Endothelial cell of umbilical vein (primary cell): ENCODE data around the gene KCTD14. TPM values are rescaled to one million over a fixed set of nuclear protein-coding genes. Genes with fewer than 3 reads are reported as not detected.

Experiments
- BruUV-seq: library from RNA; stranded (reverse); fragments of 400-500 nt; replicated peaks from 2 replicates; lab custom pipeline; 2021; lab: Mats Ljungman, UMichigan
- CTCF ChIA-PET: fragments of 300-600, 350-600 bp; sonication (Branson Sonifier 250); formaldehyde crosslinking; loops from one replicate; lab custom pipeline; 2021; ENCODE audit warnings: antibody characterized with exemption, inconsistent platforms; lab: Charles Lee
- POLR2A ChIA-PET: fragments of 300-600, 350-600 bp; sonication (Branson Sonifier 250); formaldehyde crosslinking; loops from one replicate; lab custom pipeline; 2021; ENCODE audit warnings: antibody characterized with exemption, inconsistent platforms; lab: Charles Lee
- DNase-seq: peaks from one replicate; pipeline ENCODE4 v3.0.0-alpha.2; 2011; ENCODE audit warnings: low read depth, low spot score
- FAIRE-seq: peaks from 2 replicates; lab custom pipeline; 2011; peaks lifted over from hg19 to GRCh38; lab: Jason Lieb, UNC
- H2AFZ ChIP-seq: 2 replicates; pipeline ENCODE4 v1.6.0; 2012; ENCODE audit warnings: low read depth, low read length, control low read depth, inconsistent platforms
- H3K27ac ChIP-seq: 2 replicates; pipeline ENCODE4 v1.5.1; 2011; ENCODE audit warnings: low read depth, mild to moderate bottlenecking, control low read depth, low read length, moderate library complexity; ENCODE audit not compliant: insufficient read depth
- H3K27me3 ChIP-seq, 2 experiments: 2 replicates each; pipeline versions ENCODE4 v1.6.0 to v1.6.1; 2011; ENCODE audit warnings: low read length in 2 of 2, mixed read lengths in 1 of 2; ENCODE audit not compliant: control insufficient read depth in 2 of 2, insufficient read depth in 2 of 2
- H3K36me3 ChIP-seq, 2 experiments: 2 replicates in 1 of 2; 3 replicates in 1 of 2; pipeline ENCODE4 v1.5.1; 2011; ENCODE audit warnings: low read length in 2 of 2, mild to moderate bottlenecking in 1 of 2, moderate library complexity in 1 of 2; ENCODE audit not compliant: control insufficient read depth in 2 of 2, insufficient read depth in 2 of 2; ENCODE audit errors: extremely low read depth in 1 of 2
- H3K4me1 ChIP-seq: 3 replicates; pipeline ENCODE4 v1.5.1; 2011; ENCODE audit warnings: mild to moderate bottlenecking, low read length; ENCODE audit not compliant: control insufficient read depth, insufficient read depth; ENCODE audit errors: extremely low read depth
- H3K4me2 ChIP-seq: 2 replicates; pipeline ENCODE4 v1.6.1; 2011; ENCODE audit warnings: low read length, control low read depth, mixed read lengths; ENCODE audit not compliant: insufficient read depth
- H3K4me3 ChIP-seq, 3 experiments: fragments of 200-600 bp in 1 of 3; sonication (generic), shearing (Covaris generic) in 1 of 3; replicated peaks in 1 of 3; 2 replicates each; pipeline ENCODE4 v1.5.1; 2011 to 2016; ENCODE audit warnings: control low read depth in 3 of 3, low read length in 3 of 3, mild to moderate bottlenecking in 2 of 3, inconsistent platforms in 1 of 3, low read depth in 1 of 3, moderate library complexity in 1 of 3; ENCODE audit not compliant: insufficient read depth in 1 of 3
- H3K79me2 ChIP-seq: 2 replicates; pipeline ENCODE4 v1.6.0; 2012; ENCODE audit warnings: low read length, inconsistent platforms; ENCODE audit not compliant: control insufficient read depth, insufficient read depth
- H3K9ac ChIP-seq: replicated peaks from 2 replicates; pipeline ENCODE3; 2011; ENCODE audit warnings: low read length, control low read depth; ENCODE audit not compliant: insufficient read depth; ENCODE audit errors: extremely low read depth
- H3K9me1 ChIP-seq: replicated peaks from 3 replicates; pipeline ENCODE4 v1.6.0; 2011; ENCODE audit warnings: mild to moderate bottlenecking, low read length; ENCODE audit not compliant: control insufficient read depth, insufficient read depth; ENCODE audit errors: extremely low read depth
- H3K9me3 ChIP-seq: replicated peaks from 2 replicates; pipeline ENCODE4 v1.5.1; 2012; ENCODE audit warnings: low read length, inconsistent platforms; ENCODE audit not compliant: control insufficient read depth, insufficient read depth
- H4K20me1 ChIP-seq: replicated peaks from 2 replicates; pipeline ENCODE3; 2011; ENCODE audit warnings: mild to moderate bottlenecking, low read length; ENCODE audit not compliant: control insufficient read depth, insufficient read depth; ENCODE audit errors: extremely low read depth
- GATA2 ChIP-seq: IDR thresholded peaks from 2 replicates; pipeline ENCODE4 v1.7.0; 2011; ENCODE audit warnings: low read depth, mild to moderate bottlenecking, moderate library complexity, mixed read lengths, low read length; ENCODE audit not compliant: insufficient read length, insufficient read depth
- JUN ChIP-seq: IDR thresholded peaks from 2 replicates; pipeline ENCODE4 v1.6.1; 2011; ENCODE audit warnings: borderline replicate concordance, low read depth; ENCODE audit not compliant: insufficient read length, insufficient read depth
- MYC ChIP-seq: IDR thresholded peaks from one replicate; pipeline ENCODE4 v1.6.1; 2011; ENCODE audit warnings: mild to moderate bottlenecking, low read depth, low read length
- POLR2A ChIP-seq: IDR thresholded peaks from 2 replicates; pipeline ENCODE4 v1.6.1; 2012; ENCODE audit warnings: low read depth, mild to moderate bottlenecking, control low read depth, low read length
- POLR2AphosphoS5 ChIP-seq: IDR thresholded peaks from 2 replicates; pipeline ENCODE4 v1.6.1; 2012; ENCODE audit warnings: low read depth, mild to moderate bottlenecking, control low read depth, low read length, moderate library complexity; ENCODE audit not compliant: insufficient read depth
- dilution Hi-C: fragments of 300-500 bp; cut with MboI; formaldehyde crosslinking; loops from one replicate; pipeline ENCODE4 v1.15.0; 2019; ENCODE audit warnings: low sequenced_read_pairs; ENCODE audit not compliant: extremely low pct_ligation_motif_present
- intact Hi-C: fragments of 100-400 bp; cut with micrococcal nuclease; formaldehyde crosslinking; loops from one replicate; pipeline ENCODE4 v1.10.0; 2022
- polyA plus RNA-seq, 4 experiments: library from polyadenylated mRNA; depleted of rRNA in 3 of 4; stranded (reverse) in 3 of 4; unstranded in 1 of 4; fragments of >200 nt; gene quantifications; 2 replicates each; pipeline versions ENCODE4 v1.2.1 to v1.2.3, GENCODE V29; 2011 to 2012; ENCODE audit warnings: missing spikeins in 1 of 4
- total RNA-seq: library from RNA; stranded (reverse); gene quantifications from 2 replicates; pipeline ENCODE4 v1.2.3, GENCODE V29; 2021
- TF ChIP-seq, protein P1 (sequence below), 2 donors: IDR thresholded peaks; 1 replicate in 1 of 2; 2 replicates in 1 of 2; pipeline ENCODE4 v1.5.1; 2011; ENCODE audit warnings: low read length in 2 of 2, mild to moderate bottlenecking in 2 of 2, moderate library complexity in 2 of 2, control low read depth in 1 of 2, inconsistent platforms in 1 of 2, low read depth in 1 of 2; ENCODE audit not compliant: insufficient read depth in 1 of 2; ENCODE audit errors: extremely low read depth in 1 of 2
- TF ChIP-seq, protein P2 (sequence below): IDR thresholded peaks from 2 replicates; pipeline ENCODE4 v1.6.1; 2011; ENCODE audit not compliant: insufficient read depth, insufficient read length

KCTD14 gene
- total and polyA plus RNA-seq, 2 donors (not counting 3 experiments of a cell fraction or from before 2014, with no cell fraction given), result 0.57 to 1.8 TPM

- dilution Hi-C loops, result no loop called here
- no peaks in the 10 kb centered on the region for H3K9me3 ChIP-seq
- H3K27ac ChIP-seq, result no peak overlapping the region
- no TSS peak for BruUV-seq
- DNase-seq (peak; percentile 62), FAIRE-seq (peak; percentile 91)
- H3K79me2 ChIP-seq, result no peaks in the 10 kb centered on the region
- no peaks in the 10 kb centered on the region for H3K36me3 ChIP-seq
- peaks cover 8% of the 10 kb centered on the region for H3K4me1 ChIP-seq
- no peaks in the 10 kb centered on the region for H3K27me3 ChIP-seq
- TF ChIP-seq, protein P1, sequence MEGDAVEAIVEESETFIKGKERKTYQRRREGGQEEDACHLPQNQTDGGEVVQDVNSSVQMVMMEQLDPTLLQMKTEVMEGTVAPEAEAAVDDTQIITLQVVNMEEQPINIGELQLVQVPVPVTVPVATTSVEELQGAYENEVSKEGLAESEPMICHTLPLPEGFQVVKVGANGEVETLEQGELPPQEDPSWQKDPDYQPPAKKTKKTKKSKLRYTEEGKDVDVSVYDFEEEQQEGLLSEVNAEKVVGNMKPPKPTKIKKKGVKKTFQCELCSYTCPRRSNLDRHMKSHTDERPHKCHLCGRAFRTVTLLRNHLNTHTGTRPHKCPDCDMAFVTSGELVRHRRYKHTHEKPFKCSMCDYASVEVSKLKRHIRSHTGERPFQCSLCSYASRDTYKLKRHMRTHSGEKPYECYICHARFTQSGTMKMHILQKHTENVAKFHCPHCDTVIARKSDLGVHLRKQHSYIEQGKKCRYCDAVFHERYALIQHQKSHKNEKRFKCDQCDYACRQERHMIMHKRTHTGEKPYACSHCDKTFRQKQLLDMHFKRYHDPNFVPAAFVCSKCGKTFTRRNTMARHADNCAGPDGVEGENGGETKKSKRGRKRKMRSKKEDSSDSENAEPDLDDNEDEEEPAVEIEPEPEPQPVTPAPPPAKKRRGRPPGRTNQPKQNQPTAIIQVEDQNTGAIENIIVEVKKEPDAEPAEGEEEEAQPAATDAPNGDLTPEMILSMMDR (IDR thresholded peaks at IDR 0.05; ENCODE audit: extremely low read depth in 1 of 2, insufficient read depth in 1 of 2, low read depth in 1 of 2, low read length in 2 of 2), result peak; percentile 97 to 99
- no peak for TF ChIP-seq GATA2
- TF ChIP-seq POLR2AphosphoS5, result peak; percentile 82
- TF ChIP-seq POLR2A, result no peak
- H3K9me1 ChIP-seq, result no peaks in the 10 kb centered on the region
- peak overlapping the region in 2 of 3 experiments; percentile 23 to 72 for H3K4me3 ChIP-seq
- peak overlapping the region; percentile 91 for H3K4me2 ChIP-seq
- H2AFZ ChIP-seq, result peak overlapping the region; percentile 97
- intact Hi-C loops, result loop anchor here (1.0 to 2.0 kb wide), 6 partner anchors 15 to 515 kb away; partner anchors contain the start of genes CLNS1A and RSF1
- POLR2A ChIA-PET, result no interaction called here
- peak overlapping the region; percentile 14 for H3K9ac ChIP-seq
- CTCF ChIA-PET, result interaction anchor here (0.6 to 4.9 kb wide), 32 partner anchors 8 to 518 kb away, joined by 3 to 37 read pairs (median 4); partner anchors contain the start of genes ALG8, AQP11, INTS4 and NDUFC2
- no peaks in the 10 kb centered on the region for H4K20me1 ChIP-seq
Measured at GRCh38 chr11:78045851-78046485, 22.9 kb upstream of the KCTD14 start.

GRCh38 chr11:78044706-78045105 is 21.6 kb upstream of the KCTD14 start:
- intact Hi-C loops, result no loop called here
- Histone ChIP-seq H3K4me2 (no peak overlapping the region), H3K27ac (no peak overlapping the region), H3K27me3 (no peaks in the 10 kb centered on the region), H3K36me3 (no peaks in the 10 kb centered on the region), H3K9me3 (no peaks in the 10 kb centered on the region), H3K4me1 (peaks cover 21% of the 10 kb centered on the region), H2AFZ (no peak overlapping the region), H3K79me2 (no peaks in the 10 kb centered on the region), H3K4me3 (no peak overlapping the region), H4K20me1 (no peaks in the 10 kb centered on the region), H3K9ac (no peak overlapping the region), H3K9me1 (no peaks in the 10 kb centered on the region)
- FAIRE-seq (no peak), DNase-seq (no peak)
- TF ChIP-seq JUN (no peak), GATA2 (no peak), MYC (no peak), POLR2AphosphoS5 (no peak), POLR2A (no peak)
- TF ChIP-seq, protein P2, sequence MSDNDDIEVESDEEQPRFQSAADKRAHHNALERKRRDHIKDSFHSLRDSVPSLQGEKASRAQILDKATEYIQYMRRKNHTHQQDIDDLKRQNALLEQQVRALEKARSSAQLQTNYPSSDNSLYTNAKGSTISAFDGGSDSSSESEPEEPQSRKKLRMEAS, result no peak
- ChIA-PET POLR2A (interaction anchor here (0.9 kb wide), 1 partner anchor 223 kb away, joined by 3 read pairs; no protein-coding TSS in a partner anchor), CTCF (interaction anchor here (1.1 to 4.9 kb wide), 7 partner anchors 13 to 520 kb away, joined by 3 to 37 read pairs (median 28); partner anchors contain the start of gene INTS4)
- dilution Hi-C loops, result no loop called here
- BruUV-seq, result no TSS peak
